Measurements from ENCODE around the gene TXNL4A.

GRCh38 chr18:79987566-79987965, 797 bp downstream of the TXNL4A start:
- no peak for TF ChIP-seq EZH2 (IDR thresholded peaks at IDR 0.05; ENCODE audit: borderline replicate concordance, low read depth, low read length, severe bottlenecking)
- no peak for TF ChIP-seq CTCF (IDR thresholded peaks at IDR 0.05; ENCODE audit: borderline replicate concordance, extremely low read depth, low read length, poor library complexity, severe bottlenecking)

Data from DND-41 (cell line).